Measurements from ENCODE around the gene MATN3.

DNA sequence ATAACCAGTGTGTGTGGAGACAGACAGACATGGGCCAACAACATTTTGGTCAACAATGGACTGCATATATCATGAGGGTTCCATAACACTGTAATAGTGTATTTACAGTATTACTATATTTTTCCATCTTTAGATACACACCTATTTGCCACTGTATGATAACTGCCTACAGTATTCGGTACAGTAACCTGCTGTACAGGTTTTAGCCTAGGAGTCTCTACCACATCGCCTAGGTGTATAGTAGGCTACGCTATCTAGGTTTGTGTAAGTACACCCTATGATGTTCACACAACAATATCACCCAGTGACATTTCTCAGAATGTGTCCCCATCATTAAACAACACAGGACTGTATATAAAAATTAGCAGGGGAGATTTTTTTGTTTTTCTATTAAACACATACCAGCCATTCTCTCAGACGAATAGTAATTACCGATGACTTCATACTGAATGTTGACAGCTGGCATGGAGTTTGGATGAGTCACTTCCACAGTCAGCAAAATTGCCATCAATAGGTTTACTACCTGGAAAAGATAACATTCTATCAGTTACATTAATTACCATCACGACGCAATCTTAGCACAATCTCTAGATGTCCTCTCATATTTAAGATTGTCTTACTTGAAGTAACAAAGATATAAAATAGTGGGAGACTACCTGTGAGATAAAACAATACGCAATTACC, 28.2 kb upstream of the MATN3 start:
- no peak for TF ChIP-seq CTCF (conservative IDR thresholded peaks at IDR 0.05; ENCODE audit: low read length)
- TF ChIP-seq EZH2phosphoT487 (IDR thresholded peaks at IDR 0.05; ENCODE audit: borderline replicate concordance) = no peak
